Ovary (tissue), 3 donors: ENCODE data around the gene TRAF3IP1.

ENCODE experiments used
- CTCF ChIP-seq, 3 donors: fragments of 450-650 bp in 2 of 3; fragments of 200-600 bp in 1 of 3; IDR thresholded peaks; one replicate each; pipeline versions ENCODE4 v1.5.1 to v1.8.0; 2016 to 2022; ENCODE audit warnings: antibody characterized with exemption in 3 of 3, mild to moderate bottlenecking in 1 of 3
- EP300 ChIP-seq: sonication (generic); formaldehyde crosslinking; IDR thresholded peaks from one replicate; pipeline ENCODE4 v1.6.1; 2017; ENCODE audit warnings: antibody characterized with exemption
- POLR2A ChIP-seq: fragments of 450-650 bp; IDR thresholded peaks from one replicate; pipeline ENCODE4 v1.6.1; 2017; ENCODE audit warnings: antibody characterized with exemption, mild to moderate bottlenecking, moderate library complexity
- donor health status: DM: no; HTN: no; CAD: no.

GRCh38 chr2:238279324-238279682 lies 41.0 kb upstream of the TRAF3IP1 start:
- TF ChIP-seq CTCF (IDR thresholded peaks at IDR 0.05), result no peak
- TF ChIP-seq POLR2A, result no peak
- no peak for TF ChIP-seq EP300
